A549 (cell line): ENCODE results near the gene SYCP2. TPM values are rescaled to one million over a fixed set of nuclear protein-coding genes. Genes with fewer than 3 reads are reported as not detected.

Source experiments
- ATAC-seq, 2 experiments: fragments of 200-7000 bp in 1 of 2; fragments of >200 bp in 1 of 2; cut with Nextera tagmentation in 1 of 2; cut with Tn5 transposase in 1 of 2; 3 replicates each; pipeline versions ENCODE4 v1.8.0 to v1.9.1; 2018 to 2020; ENCODE audit warnings: mild to moderate bottlenecking in 1 of 2, moderate library complexity in 1 of 2
- CTCF ChIA-PET: fragments of 300-600 bp; sonication (Branson Sonifier 250); formaldehyde crosslinking; extraction: SDS; loops from one replicate; lab custom pipeline; 2021; ENCODE audit warnings: antibody characterized with exemption, inconsistent platforms; lab: Yijun Ruan, JAX
- POLR2A ChIA-PET: fragments of 350-600 bp; formaldehyde crosslinking; extraction: SDS; loops from one replicate; lab custom pipeline; 2021; ENCODE audit warnings: antibody characterized with exemption, inconsistent platforms; lab: Yijun Ruan, JAX
- DNase-seq, 2 experiments: peaks; one replicate each; pipeline versions ENCODE4 v3.0.0 to v3.0.0-alpha.2; 2011 to 2016; ENCODE audit warnings: low read depth in 1 of 2, low spot score in 1 of 2
- FAIRE-seq: peaks from 2 replicates; lab custom pipeline; 2011; peaks lifted over from hg19 to GRCh38; lab: Jason Lieb, UNC
- H3K27ac ChIP-seq, 2 experiments: fragments of >200 bp; sonication (Bioruptor Twin); formaldehyde crosslinking; 3 replicates each; pipeline ENCODE4 v1.5.1; 2016 to 2017
- H3K4me1 ChIP-seq: fragments of >200 bp; sonication (Bioruptor Twin); formaldehyde crosslinking; 3 replicates; pipeline ENCODE4 v1.6.1; 2016
- H3K4me2 ChIP-seq: fragments of >200 bp; sonication (Bioruptor Twin); formaldehyde crosslinking; 3 replicates; pipeline ENCODE4 v1.6.1; 2016
- H3K4me3 ChIP-seq: fragments of >200 bp; sonication (Bioruptor Twin); formaldehyde crosslinking; 3 replicates; pipeline ENCODE4 v1.5.1; 2016
- H3K9me3 ChIP-seq: fragments of >200 bp; sonication (Bioruptor Twin); formaldehyde crosslinking; 3 replicates; pipeline ENCODE4 v1.6.1; 2016
- CBX2 ChIP-seq: fragments of 200-600 bp; sonication (generic); IDR thresholded peaks from 2 replicates; pipeline ENCODE4 v1.6.1; 2016; ENCODE audit warnings: low read depth, mild to moderate bottlenecking, borderline replicate concordance
- CBX8 ChIP-seq: fragments of 200-600 bp; sonication (generic); IDR thresholded peaks from 2 replicates; pipeline ENCODE4 v1.6.1; 2016
- CHD4 ChIP-seq: fragments of 200-600 bp; sonication (generic); IDR thresholded peaks from 2 replicates; pipeline ENCODE4 v1.6.1; 2016; ENCODE audit warnings: antibody characterized with exemption, mild to moderate bottlenecking, borderline replicate concordance
- CTCF ChIP-seq: fragments of >200 bp; sonication (Bioruptor Twin); formaldehyde crosslinking; IDR thresholded peaks from 3 replicates; pipeline ENCODE4 v1.5.1; 2016
- EHF ChIP-seq: fragments of 250-450 bp; sonication (Bioruptor Pico); IDR thresholded peaks from 2 replicates; pipeline ENCODE4 v1.5.0; 2020; ENCODE audit warnings: mild to moderate bottlenecking
- FOSB ChIP-seq: fragments of 250-450 bp; sonication (Bioruptor Pico); IDR thresholded peaks from 2 replicates; pipeline ENCODE4 v1.5.0; 2020; ENCODE audit warnings: mild to moderate bottlenecking, moderate library complexity
- FOSL2 ChIP-seq, 2 experiments: fragments of 450-650 bp in 1 of 2; fragments of >200 bp in 1 of 2; sonication (Bioruptor Twin) in 1 of 2; formaldehyde crosslinking; IDR thresholded peaks; 2 replicates each; pipeline versions ENCODE4 v1.5.0 to v1.6.1; 2016 to 2020; ENCODE audit warnings: mild to moderate bottlenecking in 1 of 2, moderate library complexity in 1 of 2
- FOXS1 ChIP-seq: fragments of 250-450 bp; sonication (Bioruptor Pico); IDR thresholded peaks from 2 replicates; pipeline ENCODE4 v1.5.0; 2020; ENCODE audit warnings: mild to moderate bottlenecking, moderate library complexity
- GATA3 ChIP-seq: IDR thresholded peaks from 2 replicates; pipeline ENCODE4 v1.6.1; 2012; ENCODE audit warnings: borderline replicate concordance
- HEYL ChIP-seq: fragments of 250-450 bp; sonication (Bioruptor Pico); IDR thresholded peaks from 2 replicates; pipeline ENCODE4 v1.8.0; 2021; ENCODE audit warnings: mild to moderate bottlenecking, moderate library complexity
- HOXA7 ChIP-seq: fragments of 250-450 bp; sonication (Bioruptor Pico); IDR thresholded peaks from 2 replicates; pipeline ENCODE4 v1.5.0; 2020; ENCODE audit warnings: mild to moderate bottlenecking, moderate library complexity
- HOXB13 ChIP-seq: fragments of 250-450 bp; sonication (Bioruptor Pico); IDR thresholded peaks from 2 replicates; pipeline ENCODE4 v1.5.0; 2020; ENCODE audit warnings: low read depth, mild to moderate bottlenecking, moderate library complexity
- HOXB5 ChIP-seq: fragments of 250-450 bp; sonication (Bioruptor Pico); IDR thresholded peaks from 2 replicates; pipeline ENCODE4 v1.5.0; 2020; ENCODE audit warnings: mild to moderate bottlenecking, moderate library complexity
- JUN ChIP-seq, 2 experiments: fragments of >200 bp; sonication (Bioruptor Twin); formaldehyde crosslinking; IDR thresholded peaks; 2 replicates in 1 of 2; 3 replicates in 1 of 2; pipeline ENCODE4 v1.6.1; 2016 to 2017
- KDM1A ChIP-seq: fragments of 200-600 bp; sonication (generic); IDR thresholded peaks from 2 replicates; pipeline ENCODE4 v1.6.1; 2016; ENCODE audit warnings: low read depth, mild to moderate bottlenecking
- KDM5A ChIP-seq: fragments of 200-600 bp; sonication (generic); IDR thresholded peaks from 2 replicates; pipeline ENCODE4 v1.6.1; 2016; ENCODE audit warnings: antibody characterized with exemption, mild to moderate bottlenecking
- MAFK ChIP-seq: fragments of 450-650 bp; IDR thresholded peaks from 2 replicates; pipeline ENCODE4 v1.6.1; 2014; ENCODE audit not compliant: partially characterized antibody
- MYC ChIP-seq: IDR thresholded peaks from 2 replicates; pipeline ENCODE4 v1.6.1; 2012; ENCODE audit warnings: mild to moderate bottlenecking, inconsistent platforms, low read length, improper control_type of control experiment, borderline replicate concordance
- NPAS2 ChIP-seq: fragments of 250-450 bp; sonication (Bioruptor Pico); IDR thresholded peaks from 2 replicates; pipeline ENCODE4 v1.8.0; 2022; ENCODE audit warnings: mild to moderate bottlenecking, moderate library complexity, borderline replicate concordance
- NR3C1 ChIP-seq: fragments of >200 bp; sonication (Bioruptor Twin); formaldehyde crosslinking; IDR thresholded peaks from 3 replicates; pipeline ENCODE4 v1.6.1; 2017
- PHF8 ChIP-seq: fragments of 200-600 bp; sonication (generic); IDR thresholded peaks from 2 replicates; pipeline ENCODE4 v1.6.1; 2016; ENCODE audit warnings: low read depth, mild to moderate bottlenecking, antibody characterized with exemption, moderate library complexity, borderline replicate concordance
- POLR2A ChIP-seq: IDR thresholded peaks from 2 replicates; pipeline ENCODE4 v1.6.1; 2012; ENCODE audit warnings: mild to moderate bottlenecking, low read length
- POLR2AphosphoS2 ChIP-seq: conservative IDR thresholded peaks from 2 replicates; pipeline ENCODE4 v1.6.1; 2012; ENCODE audit warnings: low read length, improper control_type of control experiment, inconsistent platforms
- RARB ChIP-seq: fragments of 250-450 bp; sonication (Bioruptor Pico); IDR thresholded peaks from 2 replicates; pipeline ENCODE4 v1.8.0; 2021; ENCODE audit warnings: mild to moderate bottlenecking, moderate library complexity
- REST ChIP-seq: fragments of 200-600 bp; sonication (generic); IDR thresholded peaks from 2 replicates; pipeline ENCODE4 v1.6.1; 2016; ENCODE audit warnings: antibody characterized with exemption, mild to moderate bottlenecking, moderate library complexity
- RFX5 ChIP-seq: fragments of 450-650 bp; IDR thresholded peaks from 2 replicates; pipeline ENCODE4 v1.7.1; 2014; ENCODE audit warnings: antibody characterized with exemption, mild to moderate bottlenecking, moderate library complexity
- RNF2 ChIP-seq: fragments of 200-600 bp; sonication (generic); IDR thresholded peaks from 2 replicates; pipeline ENCODE4 v1.6.1; 2016; ENCODE audit warnings: low read depth, mild to moderate bottlenecking, antibody characterized with exemption, moderate library complexity, borderline replicate concordance
- SMC3 ChIP-seq: fragments of >200 bp; sonication (Bioruptor Twin); formaldehyde crosslinking; IDR thresholded peaks from 3 replicates; pipeline ENCODE4 v1.6.1; 2018; ENCODE audit warnings: inconsistent platforms
- SREBF2 ChIP-seq: fragments of 450-650 bp; IDR thresholded peaks from 2 replicates; pipeline ENCODE4 v1.6.1; 2014; ENCODE audit warnings: mild to moderate bottlenecking, moderate library complexity
- TFCP2L1 ChIP-seq: fragments of 250-450 bp; sonication (Bioruptor Pico); IDR thresholded peaks from 2 replicates; pipeline ENCODE4 v1.5.0; 2021; ENCODE audit warnings: mild to moderate bottlenecking
- USF2 ChIP-seq: fragments of 450-650 bp; IDR thresholded peaks from 2 replicates; pipeline ENCODE4 v1.6.1; 2014; ENCODE audit warnings: antibody characterized with exemption
- ZNF302 ChIP-seq: fragments of 250-450 bp; sonication (Bioruptor Pico); IDR thresholded peaks from 2 replicates; pipeline ENCODE4 v1.9.0; 2021; ENCODE audit warnings: inconsistent platforms, mild to moderate bottlenecking, moderate library complexity
- ZSCAN20 ChIP-seq: fragments of 250-450 bp; sonication (Bioruptor Pico); IDR thresholded peaks from 2 replicates; pipeline ENCODE4 v1.8.0; 2022; ENCODE audit warnings: mild to moderate bottlenecking, moderate library complexity
- WGBS: methylation state at CpG from one replicate; pipeline ENCODE4 v1.1.6; 2017; ENCODE audit errors: missing lambda C conversion rate; 5-methylcytosine and 5-hydroxymethylcytosine counted together
- polyA plus RNA-seq, 4 experiments: library from polyadenylated mRNA; depleted of rRNA in 3 of 4; stranded (reverse); fragments of >200 nt; fragmentation: RNase III in 1 of 4; extraction: RNeasy Plus Mini Kit Qiagen cat#74134 plus additional on column Dnase treatment in 1 of 4; gene quantifications; 2 replicates in 3 of 4; 3 replicates in 1 of 4; pipeline ENCODE4 v1.2.3, GENCODE V29; 2011 to 2017

Gene SYCP2
- polyA plus RNA-seq, 2 of the 4 experiments (the other 2 are of a cell fraction), result 0.52 to 2.1 TPM

GRCh38 chr20:59829054-59829785 is 104.2 kb downstream of the SYCP2 start:
- no peak overlapping the region for H3K27ac ChIP-seq
- FAIRE-seq, result no peak
- ChIA-PET POLR2A (no interaction called here), CTCF (interaction anchor here (1.2 to 1.3 kb wide), 2 partner anchors 21 to 46 kb away, joined by 3 read pairs; no protein-coding TSS in a partner anchor)
- no peak overlapping the region for H3K4me3 ChIP-seq
- TF ChIP-seq CTCF, result no peak
- no peak for TF ChIP-seq POLR2AphosphoS2
- TF ChIP-seq POLR2A, result no peak
- no peak for TF ChIP-seq KDM1A
- TF ChIP-seq EHF (CRISPR knock-in tag), result no peak
- no peak for TF ChIP-seq CHD4
- no peak for TF ChIP-seq SREBF2
- no peak for TF ChIP-seq ZSCAN20 (CRISPR knock-in tag)
- no peak for TF ChIP-seq KDM5A
- no peak for TF ChIP-seq MAFK
- TF ChIP-seq NR3C1, result no peak
- no peak for TF ChIP-seq TFCP2L1 (CRISPR knock-in tag)
- no peak for TF ChIP-seq HEYL (CRISPR knock-in tag)
- TF ChIP-seq FOXS1 (CRISPR knock-in tag), result no peak
- TF ChIP-seq NPAS2 (CRISPR knock-in tag), result no peak
- TF ChIP-seq RARB (CRISPR knock-in tag), result no peak
- TF ChIP-seq MYC, result no peak
- no peak for TF ChIP-seq FOSB
- TF ChIP-seq REST, result no peak
- no peak for TF ChIP-seq RNF2
- no peak; a peak in 1 of 6 replicates for ATAC-seq
- H3K4me2 ChIP-seq, result no peak overlapping the region
- no peaks in the 10 kb centered on the region for H3K4me1 ChIP-seq
- 7% methylated on average over 12 of the region's 19 CpGs for WGBS
- H3K9me3 ChIP-seq, result no peaks in the 10 kb centered on the region
- no peak for DNase-seq

- ATAC-seq (no peak), FAIRE-seq (no peak), DNase-seq (no peak)
- no peak overlapping the region for H3K4me3 ChIP-seq
- TF ChIP-seq CBX2, result no peak
- no peak for TF ChIP-seq PHF8
- TF ChIP-seq SMC3, result no peak
- no peak for TF ChIP-seq RARB (CRISPR knock-in tag)
- no peak for TF ChIP-seq HOXB13 (CRISPR knock-in tag)
- TF ChIP-seq FOSL2 (IDR thresholded peaks at IDR 0.05), result no peak
- TF ChIP-seq FOSL2 (CRISPR knock-in tag; IDR thresholded peaks at IDR 0.05), result no peak
- TF ChIP-seq HOXB5 (CRISPR knock-in tag), result no peak
- TF ChIP-seq GATA3, result no peak
- no peak for TF ChIP-seq JUN (IDR thresholded peaks at IDR 0.05)
- no peak for TF ChIP-seq CBX8
- TF ChIP-seq RFX5, result no peak
- TF ChIP-seq USF2, result no peak
- TF ChIP-seq HOXA7 (CRISPR knock-in tag), result no peak
- TF ChIP-seq ZNF302 (CRISPR knock-in tag), result no peak
- ChIA-PET CTCF (interaction anchor here (1.0 to 1.3 kb wide), 3 partner anchors 22 to 45 kb away, joined by 3 read pairs; no protein-coding TSS in a partner anchor), POLR2A (no interaction called here)
- H3K27ac ChIP-seq, result no peak overlapping the region
- 39% methylated on average over 15 of the region's 15 CpGs for WGBS
- no peak overlapping the region for H3K4me2 ChIP-seq
- no peaks in the 10 kb centered on the region for H3K4me1 ChIP-seq
- H3K9me3 ChIP-seq, result no peaks in the 10 kb centered on the region
These were observed 105.0 kb downstream of the SYCP2 start for GRCh38 chr20:59828125-59829053.
